IMR-90 (cell line): Measurements from ENCODE around the gene CDKAL1.

Source experiments
- BHLHE40 ChIP-seq: fragments of 150-350 bp; IDR thresholded peaks from 2 replicates; pipeline ENCODE4 v1.6.1; 2016; ENCODE audit warnings: mild to moderate bottlenecking, low read depth, low read length
- CEBPB ChIP-seq: IDR thresholded peaks from 2 replicates; pipeline ENCODE4 v1.6.1; 2012; ENCODE audit warnings: low read depth, low read length, improper control_type of control experiment
- CTCF ChIP-seq: conservative IDR thresholded peaks from 2 replicates; pipeline ENCODE4 v1.5.1; 2012; ENCODE audit warnings: mild to moderate bottlenecking, low read depth, low read length, improper control_type of control experiment
- ELK1 ChIP-seq: fragments of 150-350 bp; IDR thresholded peaks from 2 replicates; pipeline ENCODE4 v1.6.1; 2016; ENCODE audit warnings: low read depth, mild to moderate bottlenecking, low read length, moderate library complexity, borderline replicate concordance
- MAZ ChIP-seq: IDR thresholded peaks from 2 replicates; pipeline ENCODE4 v1.6.1; 2012; ENCODE audit warnings: low read depth, mild to moderate bottlenecking, low read length, improper control_type of control experiment, moderate library complexity, borderline replicate concordance
- POLR2A ChIP-seq: IDR thresholded peaks from 2 replicates; pipeline ENCODE4 v1.6.1; 2012; ENCODE audit warnings: mild to moderate bottlenecking, low read depth, low read length
- RAD21 ChIP-seq: IDR thresholded peaks from 2 replicates; pipeline ENCODE4 v1.6.1; 2012; ENCODE audit warnings: low read length, improper control_type of control experiment

- TF ChIP-seq POLR2A, result no peak
- TF ChIP-seq BHLHE40, result no peak
- TF ChIP-seq CTCF, result no peak
- TF ChIP-seq RAD21, result no peak
- TF ChIP-seq CEBPB, result no peak
- TF ChIP-seq ELK1, result no peak
- TF ChIP-seq MAZ, result no peak
Observed at GRCh38 chr6:21163838-21164180, 629.6 kb downstream of the CDKAL1 start.
